C4-2B (cell line): ENCODE results near the gene MYEF2.

ENCODE experiments used
- H3K27ac ChIP-seq: fragments of 450-650 bp; 2 replicates; pipeline ENCODE4 v1.5.1; 2017
- CTCF ChIP-seq: fragments of 450-650 bp; conservative IDR thresholded peaks from 2 replicates; pipeline ENCODE4 v1.5.1; 2017; ENCODE audit warnings: mild to moderate bottlenecking
- ZFX ChIP-seq: fragments of 450-650 bp; IDR thresholded peaks from 2 replicates; pipeline ENCODE4 v1.6.1; 2017

MYEF2 gene

DNA sequence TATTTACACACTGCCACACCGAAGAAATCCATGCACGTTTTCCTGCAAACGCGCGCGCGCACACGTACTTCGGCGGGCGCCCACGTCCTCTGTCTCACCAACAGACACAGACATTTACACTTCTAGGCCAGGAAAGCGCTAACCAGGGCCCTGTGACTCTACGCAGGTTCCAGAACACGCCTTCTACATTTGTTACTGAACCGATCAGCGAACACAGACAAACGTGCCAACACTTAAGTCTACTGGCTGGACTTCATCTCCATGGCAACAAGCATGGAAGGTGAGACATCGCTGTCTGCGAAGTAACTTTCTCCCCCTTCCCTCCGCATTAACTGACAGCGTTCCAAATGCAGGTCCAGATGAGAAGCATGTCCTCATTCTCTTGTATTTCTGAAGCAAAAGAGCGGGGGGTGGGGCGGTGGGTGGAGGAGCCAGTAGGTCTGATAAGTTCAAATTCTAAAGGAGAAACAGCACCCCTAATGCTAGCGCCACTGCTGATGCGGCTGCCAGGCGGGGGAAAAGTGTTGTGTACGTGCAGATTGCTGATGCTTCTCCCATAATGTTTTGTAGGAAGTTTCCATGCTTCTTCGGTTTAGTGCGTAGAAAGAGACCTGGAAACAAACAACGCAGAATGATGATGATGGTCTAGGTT is 13.6 kb upstream of the MYEF2 start, which contains the start of gene CTXN2:
CTXN2 (plus strand) TSS at position 92 of the 652 bp plus-strand sequence. CDS start 9,636 bp downstream, outside the sequence.
- TF ChIP-seq CTCF = no peak
- TF ChIP-seq ZFX = no peak
- no peak within 1 kb of the TSS for H3K27ac ChIP-seq

- H3K27ac ChIP-seq = no peak overlapping the region
- TF ChIP-seq CTCF (no peak), ZFX (no peak)
Observed at GRCh38 chr15:48190932-48191573, 13.0 kb upstream of the MYEF2 start.

GRCh38 chr15:48186271-48186670 is 8.2 kb upstream of the MYEF2 start:
- H3K27ac ChIP-seq = no peak overlapping the region
- TF ChIP-seq ZFX (no peak), CTCF (no peak)

GRCh38 chr15:48185529-48185928 is 7.4 kb upstream of the MYEF2 start:
- no peak overlapping the region for H3K27ac ChIP-seq
- TF ChIP-seq ZFX (no peak), CTCF (no peak)

DNA sequence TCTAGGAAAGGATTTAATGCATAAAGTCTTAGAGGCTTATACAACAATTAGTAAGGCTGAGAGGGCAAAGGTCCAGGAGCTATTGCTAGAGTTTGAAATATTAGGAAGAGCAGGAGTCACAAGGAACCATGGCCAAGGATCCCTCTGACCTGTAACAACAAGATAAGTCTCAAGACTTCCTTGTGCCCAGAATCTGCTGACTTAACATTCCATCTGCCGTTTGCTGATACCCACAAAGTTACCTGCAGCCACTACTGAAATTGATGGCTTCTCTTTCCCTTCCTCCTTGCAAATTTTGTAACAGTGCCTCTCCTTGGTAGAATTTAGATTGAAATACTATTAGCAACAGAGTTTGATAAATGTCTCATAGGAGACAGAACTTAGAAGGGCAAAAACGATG is 4.7 kb upstream of the MYEF2 start:
- no peak overlapping the region for H3K27ac ChIP-seq
- no peak for TF ChIP-seq ZFX
- TF ChIP-seq CTCF = no peak

DNA sequence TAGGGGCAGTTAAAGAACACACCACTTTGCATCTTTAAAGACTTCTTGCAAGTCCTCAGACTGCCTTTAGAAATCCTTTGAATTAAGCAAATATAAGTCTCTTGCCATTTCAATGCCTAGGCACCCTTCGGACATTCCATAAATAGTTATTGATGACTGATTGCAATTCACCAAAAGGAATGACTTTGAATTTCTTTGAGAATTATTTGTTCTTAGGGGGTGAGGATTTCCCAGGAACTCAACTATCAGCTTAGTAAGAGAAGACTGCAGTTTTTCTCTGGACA is 495 bp upstream of the MYEF2 start:
- TF ChIP-seq CTCF (no peak), ZFX (no peak)
- H3K27ac ChIP-seq = peak overlapping the region; percentile 71

DNA sequence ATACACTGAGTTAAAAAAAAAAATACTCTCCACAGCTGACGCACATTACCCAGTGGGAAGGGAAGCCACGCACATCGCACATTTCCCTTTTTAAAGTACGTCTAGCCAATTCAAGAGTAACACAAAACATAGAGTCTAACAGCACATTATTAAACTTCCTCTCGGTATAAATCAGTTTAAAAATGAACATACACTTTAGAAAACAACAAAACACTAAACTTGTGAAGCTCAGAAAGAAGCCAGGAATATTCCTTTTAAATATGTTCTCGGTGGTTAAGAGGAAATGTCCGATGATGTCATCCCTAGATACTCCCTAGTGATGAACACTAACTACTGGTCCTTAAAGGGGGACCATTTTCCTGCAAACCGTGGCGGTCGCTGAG is 721 bp downstream of the MYEF2 start:
- TF ChIP-seq CTCF (no peak), ZFX (no peak)
- peak overlapping the region; percentile 71 for H3K27ac ChIP-seq
